Mesothelial cell of epicardium (in vitro differentiated cells): Measurements from ENCODE around the gene YEATS4. TPM values are rescaled to one million over a fixed set of nuclear protein-coding genes. Genes with fewer than 3 reads are reported as not detected.

Experiments
- DNase-seq, 2 experiments: peaks; one replicate each; pipeline ENCODE4 v3.0.0; 2021; ENCODE audit warnings: low spot score in 2 of 2; ENCODE audit not compliant: unreplicated experiment in 2 of 2
- H3K27ac Mint-ChIP-seq: 2 replicates; pipeline ENCODE4 v1.8.0; 2021; ENCODE audit warnings: mixed read lengths
- H3K27me3 Mint-ChIP-seq: 2 replicates; pipeline ENCODE4 v1.8.0; 2021; ENCODE audit warnings: low read depth, mixed read lengths
- H3K36me3 Mint-ChIP-seq: 2 replicates; pipeline ENCODE4 v1.8.0; 2021; ENCODE audit warnings: mixed read lengths
- H3K4me1 Mint-ChIP-seq: 2 replicates; pipeline ENCODE4 v1.8.0; 2021; ENCODE audit warnings: mixed read lengths
- H3K4me3 Mint-ChIP-seq: 2 replicates; pipeline ENCODE4 v1.8.0; 2021; ENCODE audit warnings: mild to moderate bottlenecking, moderate library complexity, mixed read lengths
- H3K9me3 Mint-ChIP-seq: 2 replicates; pipeline ENCODE4 v1.8.0; 2021; ENCODE audit warnings: mixed read lengths
- CTCF ChIP-seq: fragments of 200-600 bp; sonication (generic); IDR thresholded peaks from one replicate; pipeline ENCODE4 v1.5.0; 2021; ENCODE audit warnings: antibody characterized with exemption; ENCODE audit not compliant: unreplicated experiment
- total RNA-seq: library from RNA; stranded (reverse); gene quantifications from 3 replicates; pipeline ENCODE4 v1.2.1, GENCODE V29; 2021

YEATS4 gene
- total RNA-seq, 1 donor from 2014 or later: 20.7 TPM

DNA sequence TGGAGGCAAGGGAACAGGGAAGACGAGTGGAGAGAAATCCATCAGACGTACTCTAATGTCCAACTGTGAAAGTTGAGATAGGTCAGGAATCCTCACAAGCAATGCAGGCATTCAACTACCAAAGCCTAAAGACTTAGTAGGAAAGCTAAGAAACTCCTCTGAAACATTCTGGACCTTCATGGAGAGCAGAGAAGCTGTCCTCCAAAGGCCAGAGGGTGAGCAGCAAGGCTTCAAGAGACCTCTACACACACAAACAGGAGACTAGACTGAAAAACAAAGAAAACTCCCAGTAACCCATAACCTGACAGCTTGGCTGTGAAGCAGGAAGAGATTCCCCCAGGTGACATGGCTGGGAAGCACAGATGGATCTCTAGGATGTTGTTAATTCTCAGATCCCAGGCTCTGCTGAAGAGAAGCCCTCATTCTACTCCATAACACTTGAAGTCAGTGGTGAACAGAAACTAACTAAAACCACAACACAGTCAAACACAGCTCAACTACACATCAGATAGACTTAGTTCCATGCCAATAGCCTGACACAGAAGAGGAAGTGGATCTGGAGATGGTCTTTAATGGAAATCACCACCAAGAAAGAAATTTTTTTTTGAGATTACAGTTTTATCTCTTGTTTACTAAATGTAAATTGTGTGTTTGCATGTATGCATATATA is 34.6 kb upstream of the YEATS4 start:
- Mint-ChIP-seq H3K4me1 (no peaks in the 10 kb centered on the region), H3K27me3 (peaks cover 20% of the 10 kb centered on the region), H3K9me3 (peaks cover 20% of the 10 kb centered on the region), H3K36me3 (no peaks in the 10 kb centered on the region), H3K4me3 (no peak overlapping the region), H3K27ac (no peak overlapping the region)
- no peak for TF ChIP-seq CTCF
- no peak for DNase-seq

GRCh38 chr12:69328426-69328825 is 31.1 kb upstream of the YEATS4 start:
- H3K27me3 Mint-ChIP-seq: peaks cover 9% of the 10 kb centered on the region
- no peak for TF ChIP-seq CTCF
- no peaks in the 10 kb centered on the region for H3K36me3 Mint-ChIP-seq
- no peaks in the 10 kb centered on the region for H3K9me3 Mint-ChIP-seq
- DNase-seq: no peak
- H3K4me1 Mint-ChIP-seq: peaks cover 13% of the 10 kb centered on the region
- H3K4me3 Mint-ChIP-seq: no peak overlapping the region
- H3K27ac Mint-ChIP-seq: no peak overlapping the region

GRCh38 chr12:69329669-69330428 is 29.7 kb upstream of the YEATS4 start:
- H3K4me3 Mint-ChIP-seq: no peak overlapping the region
- no peak for DNase-seq
- peaks cover 13% of the 10 kb centered on the region for H3K4me1 Mint-ChIP-seq
- no peaks in the 10 kb centered on the region for H3K9me3 Mint-ChIP-seq
- no peak overlapping the region for H3K27ac Mint-ChIP-seq
- no peaks in the 10 kb centered on the region for H3K36me3 Mint-ChIP-seq
- peaks cover 10% of the 10 kb centered on the region for H3K27me3 Mint-ChIP-seq
- no peak for TF ChIP-seq CTCF

- TF ChIP-seq CTCF: no peak
- peak overlapping the region; percentile 70 for H3K4me3 Mint-ChIP-seq
- peak overlapping the region; percentile 34 for H3K27ac Mint-ChIP-seq
- peaks cover 12% of the 10 kb centered on the region for H3K27me3 Mint-ChIP-seq
- no peaks in the 10 kb centered on the region for H3K9me3 Mint-ChIP-seq
- H3K4me1 Mint-ChIP-seq: peaks cover 13% of the 10 kb centered on the region
- peak in 1 of 2 experiments; percentile 25 for DNase-seq
- H3K36me3 Mint-ChIP-seq: no peaks in the 10 kb centered on the region
Measured at GRCh38 chr12:69330475-69331473, 28.8 kb upstream of the YEATS4 start.

DNA sequence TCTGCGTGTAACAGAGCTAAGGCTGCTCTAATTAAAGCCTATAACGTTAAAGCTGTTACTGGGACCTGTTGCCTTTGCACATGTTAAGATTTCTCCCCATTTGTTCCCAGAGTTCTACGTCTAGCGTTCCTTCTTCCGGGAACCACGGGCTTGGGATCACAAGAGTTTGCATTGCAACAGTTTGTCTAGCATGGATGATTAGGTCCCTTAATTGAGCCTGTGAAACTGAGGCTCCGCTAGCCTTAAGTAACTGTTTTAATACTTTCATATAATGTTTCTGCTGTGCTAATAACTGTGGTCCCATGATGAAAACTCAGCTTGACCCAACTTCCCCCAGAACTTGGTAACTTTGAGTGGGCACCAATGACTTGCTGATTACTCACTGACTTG is 28.0 kb upstream of the YEATS4 start:
- H3K4me1 Mint-ChIP-seq: peaks cover 13% of the 10 kb centered on the region
- no peaks in the 10 kb centered on the region for H3K36me3 Mint-ChIP-seq
- H3K4me3 Mint-ChIP-seq: peak overlapping the region; percentile 70
- H3K27ac Mint-ChIP-seq: no peak overlapping the region
- no peak for DNase-seq
- H3K27me3 Mint-ChIP-seq: peaks cover 12% of the 10 kb centered on the region
- no peaks in the 10 kb centered on the region for H3K9me3 Mint-ChIP-seq
- TF ChIP-seq CTCF: no peak
